BE2C (cell line): ENCODE data around the gene UQCRH.
"Not testable (repeated sequence)": the region's sequence is repeated elsewhere in the genome, so short reads cannot be mapped to it uniquely, and the experiment has no call there.

Experiments
- DNase-seq: peaks from one replicate; pipeline ENCODE4 v3.0.0-alpha.2; 2020
- H3K27me3 ChIP-seq: fragments of 250-450 bp; sonication (Bioruptor Pico); 2 replicates; pipeline ENCODE4 v1.5.1; 2020; ENCODE audit warnings: mild to moderate bottlenecking
- H3K36me3 ChIP-seq: fragments of 250-450 bp; sonication (Bioruptor Pico); 2 replicates; pipeline ENCODE4 v1.5.1; 2020; ENCODE audit warnings: mild to moderate bottlenecking
- H3K4me1 ChIP-seq: fragments of 250-450 bp; sonication (Bioruptor Pico); 2 replicates; pipeline ENCODE4 v1.5.1; 2020
- H3K4me3 ChIP-seq: 2 replicates; pipeline ENCODE4 v1.5.1; 2011; ENCODE audit warnings: low read depth, low read length
- H3K9me3 ChIP-seq: fragments of 250-450 bp; sonication (Bioruptor Pico); 2 replicates; pipeline ENCODE4 v1.5.1; 2020
- CTCF ChIP-seq: IDR thresholded peaks from 2 replicates; pipeline ENCODE4 v1.5.1; 2012; ENCODE audit warnings: mild to moderate bottlenecking, low read depth, low read length

Gene UQCRH

GRCh38 chr1:46317323-46317722 is 13.8 kb downstream of the UQCRH start:
- Histone ChIP-seq H3K27me3 (no peaks in the 10 kb centered on the region), H3K4me1 (no peaks in the 10 kb centered on the region), H3K9me3 (no peaks in the 10 kb centered on the region), H3K4me3 (no peak overlapping the region), H3K36me3 (peaks cover 24% of the 10 kb centered on the region)
- TF ChIP-seq CTCF = no peak
- no peak for DNase-seq

- not testable (repeated sequence) for DNase-seq, H3K4me3 ChIP-seq, H3K9me3 ChIP-seq, H3K4me1 ChIP-seq, H3K27me3 ChIP-seq
- H3K36me3 ChIP-seq = peaks cover 12% of the 10 kb centered on the region
Measured at GRCh38 chr1:46319301-46319700, 15.8 kb downstream of the UQCRH start.

GRCh38 chr1:46319960-46320914 is 16.7 kb downstream of the UQCRH start:
- H3K4me1 ChIP-seq, DNase-seq, H3K27me3 ChIP-seq, H3K36me3 ChIP-seq, H3K4me3 ChIP-seq, H3K9me3 ChIP-seq: not testable (repeated sequence)

- H3K36me3 ChIP-seq, DNase-seq, H3K4me1 ChIP-seq, H3K4me3 ChIP-seq, H3K9me3 ChIP-seq, H3K27me3 ChIP-seq: not testable (repeated sequence)
Measured at GRCh38 chr1:46322191-46322590, 18.7 kb downstream of the UQCRH start.

GRCh38 chr1:46325285-46326076 is 22.0 kb downstream of the UQCRH start:
- H3K4me3 ChIP-seq, H3K36me3 ChIP-seq, H3K4me1 ChIP-seq, DNase-seq, H3K27me3 ChIP-seq, H3K9me3 ChIP-seq: not testable (repeated sequence)

GRCh38 chr1:46328182-46328581 is 24.7 kb downstream of the UQCRH start:
- H3K27me3 ChIP-seq, H3K4me3 ChIP-seq, H3K9me3 ChIP-seq, DNase-seq, H3K4me1 ChIP-seq, H3K36me3 ChIP-seq: not testable (repeated sequence)

- not testable (repeated sequence) for DNase-seq, H3K4me1 ChIP-seq
Measured at GRCh38 chr1:46329807-46330206, 26.3 kb downstream of the UQCRH start.

GRCh38 chr1:46330381-46330780 is 26.9 kb downstream of the UQCRH start:
- not testable (repeated sequence) for H3K4me3 ChIP-seq

More at GRCh38 chr1:46329807-46330206, 26.3 kb downstream of the UQCRH start:
- not testable (repeated sequence) for H3K9me3 ChIP-seq, H3K27me3 ChIP-seq, H3K4me3 ChIP-seq, H3K36me3 ChIP-seq

GRCh38 chr1:46331786-46332540 is 28.5 kb downstream of the UQCRH start:
- H3K9me3 ChIP-seq, DNase-seq, H3K4me1 ChIP-seq, H3K4me3 ChIP-seq, H3K36me3 ChIP-seq, H3K27me3 ChIP-seq: not testable (repeated sequence)

More at GRCh38 chr1:46330381-46330780, 26.9 kb downstream of the UQCRH start:
- H3K9me3 ChIP-seq, H3K4me1 ChIP-seq, H3K27me3 ChIP-seq, DNase-seq, H3K36me3 ChIP-seq: not testable (repeated sequence)
